PC-3 (cell line): ENCODE results near the gene DAAM2. TPM values are rescaled to one million over a fixed set of nuclear protein-coding genes. Genes with fewer than 3 reads are reported as not detected.

ENCODE experiments used
- ATAC-seq: fragments of 200-7000 bp; cut with Tn5 transposase; 2 replicates; pipeline ENCODE4 v1.9.1; 2020; ENCODE audit warnings: mild to moderate bottlenecking, moderate library complexity
- BruUV-seq: library from RNA; stranded (reverse); fragments of 400-500 nt; replicated peaks from 2 replicates; lab custom pipeline; 2021; lab: Mats Ljungman, UMichigan
- CTCF ChIA-PET: fragments of 300-600 bp; sonication (Branson Sonifier 250); formaldehyde crosslinking; loops from one replicate; lab custom pipeline; 2022; ENCODE audit warnings: antibody characterized with exemption; lab: Charles Lee
- POLR2A ChIA-PET: fragments of 300-600 bp; sonication (Branson Sonifier 250); formaldehyde crosslinking; loops from one replicate; lab custom pipeline; 2022; ENCODE audit warnings: antibody characterized with exemption; ENCODE audit not compliant: unreplicated experiment; lab: Charles Lee
- DNase-seq: peaks from one replicate; pipeline ENCODE4 v3.0.0-alpha.2; 2015
- H2AFZ ChIP-seq: fragments of 300-600 bp; sonication (generic); 2 replicates; pipeline ENCODE4 v1.6.0; 2016; ENCODE audit warnings: antibody characterized with exemption, low read length
- H3F3A ChIP-seq: fragments of 300-600 bp; sonication (generic); one replicate; pipeline ENCODE4 v1.6.0; 2017; ENCODE audit warnings: antibody characterized with exemption, low read length, control low read depth, mild to moderate bottlenecking; ENCODE audit not compliant: unreplicated experiment
- H3K27ac ChIP-seq: fragments of 300-600 bp; sonication (generic); 2 replicates; pipeline ENCODE4 v1.5.1; 2016; ENCODE audit warnings: mild to moderate bottlenecking, low read length
- H3K27me3 ChIP-seq: fragments of 300-600 bp; sonication (generic); 2 replicates; pipeline ENCODE4 v1.6.1; 2016; ENCODE audit warnings: low read length, mixed read lengths
- H3K36me3 ChIP-seq: fragments of 300-600 bp; sonication (generic); 2 replicates; pipeline ENCODE4 v1.6.1; 2016; ENCODE audit warnings: low read depth, mixed run types, low read length, mixed read lengths
- H3K4me1 ChIP-seq: fragments of 300-600 bp; sonication (generic); 2 replicates; pipeline ENCODE4 v1.5.1; 2016; ENCODE audit warnings: low read length; ENCODE audit not compliant: insufficient read depth
- H3K4me2 ChIP-seq: fragments of 300-600 bp; sonication (generic); 2 replicates; pipeline ENCODE4 v1.6.0; 2016; ENCODE audit warnings: low read length
- H3K4me3 ChIP-seq: fragments of 300-600 bp; sonication (generic); 2 replicates; pipeline ENCODE4 v1.5.1; 2016; ENCODE audit warnings: mild to moderate bottlenecking, low read length, mixed read lengths
- H3K79me2 ChIP-seq: fragments of 300-600 bp; sonication (generic); 2 replicates; pipeline ENCODE4 v1.6.1; 2017; ENCODE audit warnings: low read length, mixed read lengths
- H3K9ac ChIP-seq: fragments of 300-600 bp; sonication (generic); 2 replicates; pipeline ENCODE4 v1.6.0; 2016; ENCODE audit warnings: mild to moderate bottlenecking, low read length
- H3K9me2 ChIP-seq: fragments of 300-600 bp; sonication (generic); replicated peaks from 2 replicates; pipeline ENCODE4 v1.6.1; 2016; ENCODE audit warnings: mixed run types, low read length, mixed read lengths
- H3K9me3 ChIP-seq: fragments of 300-600 bp; sonication (generic); 2 replicates; pipeline ENCODE4 v1.6.1; 2016; ENCODE audit warnings: low read length, mixed read lengths
- H4K20me1 ChIP-seq: fragments of 300-600 bp; sonication (generic); 2 replicates; pipeline ENCODE4 v1.6.1; 2016; ENCODE audit warnings: low read length, mixed read lengths
- EZH2 ChIP-seq: fragments of 300-600 bp; sonication (generic); IDR thresholded peaks from one replicate; pipeline ENCODE4 v1.6.1; 2017; ENCODE audit warnings: antibody characterized with exemption, mild to moderate bottlenecking, low read length; ENCODE audit not compliant: unreplicated experiment
- EZH2phosphoT487 ChIP-seq: fragments of 300-600 bp; sonication (generic); IDR thresholded peaks from 2 replicates; pipeline ENCODE4 v1.6.1; 2018; ENCODE audit warnings: mild to moderate bottlenecking, antibody characterized with exemption, low read length, borderline replicate concordance
- intact Hi-C: fragments of 100-400 bp; cut with micrococcal nuclease; formaldehyde crosslinking; loops from 2 replicates; pipeline ENCODE4 v1.9.0; 2023
- total RNA-seq: library from RNA; depleted of rRNA; stranded (reverse); fragments of >200 nt; gene quantifications from 2 replicates; pipeline ENCODE4 v1.2.3, GENCODE V29; 2014
- TF ChIP-seq, protein P1 (sequence below): fragments of 300-600 bp; sonication (generic); conservative IDR thresholded peaks from 2 replicates; pipeline ENCODE4 v1.5.1; 2017; ENCODE audit warnings: antibody characterized with exemption, low read depth, mild to moderate bottlenecking, low read length

The DAAM2 gene
- total RNA-seq, 1 experiment from 2014 or later: not detected

DNA sequence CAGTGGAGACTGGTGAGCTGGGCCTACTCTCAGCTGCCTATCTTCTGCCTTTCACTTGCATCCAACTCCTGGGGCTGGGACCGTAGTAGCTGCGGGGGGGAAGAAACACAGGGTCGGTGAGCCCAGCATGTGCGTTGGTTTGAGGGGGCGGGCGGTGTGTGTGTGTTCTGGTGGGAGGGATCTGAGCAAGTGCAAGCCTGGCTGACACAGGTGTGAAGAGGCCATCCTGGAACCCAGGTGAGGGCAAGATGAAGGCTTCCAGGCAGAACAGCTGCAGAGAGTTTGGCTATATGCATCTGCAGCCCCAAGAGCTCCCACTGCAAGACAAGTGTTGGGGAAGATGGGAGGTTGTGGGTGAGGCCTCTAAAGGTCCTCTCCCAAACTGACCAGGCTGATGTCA, 111.5 kb downstream of the DAAM2 start:
- Histone ChIP-seq H3K27me3 (no peaks in the 10 kb centered on the region), H3K9me3 (no peaks in the 10 kb centered on the region)

DNA sequence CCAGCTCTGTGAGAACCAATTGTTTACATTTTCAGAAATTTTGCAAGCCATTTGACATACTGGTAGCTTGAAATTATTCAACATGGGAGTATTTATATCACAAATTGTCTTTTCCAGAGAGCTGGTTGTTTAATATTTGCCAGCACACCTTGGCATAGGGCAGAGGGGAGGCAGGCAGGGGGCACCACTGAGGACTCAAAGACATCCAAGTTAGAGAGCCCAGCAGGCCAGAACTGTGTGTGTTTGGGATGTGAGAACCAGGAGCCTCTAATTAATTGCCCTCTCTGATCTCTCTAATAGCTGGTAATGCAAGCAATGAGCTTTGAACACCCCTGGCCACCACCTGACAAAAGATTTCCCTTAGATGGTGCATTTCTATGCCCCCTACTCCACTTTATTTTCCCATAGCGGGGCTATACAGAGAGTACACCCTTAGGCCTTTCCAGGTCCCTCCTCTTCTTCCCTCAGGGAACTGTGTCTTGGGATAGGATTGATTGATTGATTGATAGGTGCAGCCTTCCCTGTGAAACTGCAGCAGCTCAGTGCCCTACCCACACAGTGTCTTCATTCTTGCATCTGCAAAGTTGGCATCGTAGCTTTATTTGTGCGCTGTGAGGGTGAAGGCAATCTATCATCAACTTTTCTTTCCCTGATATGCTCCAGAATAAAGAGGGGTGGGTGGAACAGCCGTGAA, 112.9 kb downstream of the DAAM2 start:
- H2AFZ ChIP-seq: no peak overlapping the region
- no peaks in the 10 kb centered on the region for H3K4me1 ChIP-seq
- H3K9me3 ChIP-seq: no peaks in the 10 kb centered on the region
- no peak overlapping the region for H3K4me2 ChIP-seq
- POLR2A ChIA-PET: no interaction called here
- H3K36me3 ChIP-seq: no peaks in the 10 kb centered on the region
- intact Hi-C loops: no loop called here
- no peak overlapping the region for H3K27ac ChIP-seq
- no peak for ATAC-seq
- TF ChIP-seq EZH2: no peak
- no peak for TF ChIP-seq EZH2phosphoT487
- no peaks in the 10 kb centered on the region for H3K79me2 ChIP-seq
- no peak overlapping the region for H3K4me3 ChIP-seq
- H3K27me3 ChIP-seq: no peaks in the 10 kb centered on the region
- CTCF ChIA-PET: no interaction called here
- H3F3A ChIP-seq: no peaks in the 10 kb centered on the region
- H3K9me2 ChIP-seq: no peaks in the 10 kb centered on the region
- no peak overlapping the region for H3K9ac ChIP-seq
- no peaks in the 10 kb centered on the region for H4K20me1 ChIP-seq
- no TSS peak for BruUV-seq
- DNase-seq: no peak

More for the DNA sequence above, 111.5 kb downstream of the DAAM2 start:
- Histone ChIP-seq H4K20me1 (no peaks in the 10 kb centered on the region), H3K9me2 (no peaks in the 10 kb centered on the region), H3K9ac (no peak overlapping the region), H3K4me3 (no peak overlapping the region), H3K27ac (no peak overlapping the region), H3K4me2 (no peak overlapping the region), H3K4me1 (no peaks in the 10 kb centered on the region), H3K36me3 (no peaks in the 10 kb centered on the region), H2AFZ (no peak overlapping the region), H3K79me2 (no peaks in the 10 kb centered on the region), H3F3A (no peaks in the 10 kb centered on the region)
- TF ChIP-seq, protein P1, sequence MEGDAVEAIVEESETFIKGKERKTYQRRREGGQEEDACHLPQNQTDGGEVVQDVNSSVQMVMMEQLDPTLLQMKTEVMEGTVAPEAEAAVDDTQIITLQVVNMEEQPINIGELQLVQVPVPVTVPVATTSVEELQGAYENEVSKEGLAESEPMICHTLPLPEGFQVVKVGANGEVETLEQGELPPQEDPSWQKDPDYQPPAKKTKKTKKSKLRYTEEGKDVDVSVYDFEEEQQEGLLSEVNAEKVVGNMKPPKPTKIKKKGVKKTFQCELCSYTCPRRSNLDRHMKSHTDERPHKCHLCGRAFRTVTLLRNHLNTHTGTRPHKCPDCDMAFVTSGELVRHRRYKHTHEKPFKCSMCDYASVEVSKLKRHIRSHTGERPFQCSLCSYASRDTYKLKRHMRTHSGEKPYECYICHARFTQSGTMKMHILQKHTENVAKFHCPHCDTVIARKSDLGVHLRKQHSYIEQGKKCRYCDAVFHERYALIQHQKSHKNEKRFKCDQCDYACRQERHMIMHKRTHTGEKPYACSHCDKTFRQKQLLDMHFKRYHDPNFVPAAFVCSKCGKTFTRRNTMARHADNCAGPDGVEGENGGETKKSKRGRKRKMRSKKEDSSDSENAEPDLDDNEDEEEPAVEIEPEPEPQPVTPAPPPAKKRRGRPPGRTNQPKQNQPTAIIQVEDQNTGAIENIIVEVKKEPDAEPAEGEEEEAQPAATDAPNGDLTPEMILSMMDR: no peak
- TF ChIP-seq EZH2 (no peak), EZH2phosphoT487 (no peak)
- BruUV-seq: no TSS peak
- ATAC-seq (no peak), DNase-seq (no peak)
- intact Hi-C loops: no loop called here
- ChIA-PET POLR2A (no interaction called here), CTCF (no interaction called here)

DNA sequence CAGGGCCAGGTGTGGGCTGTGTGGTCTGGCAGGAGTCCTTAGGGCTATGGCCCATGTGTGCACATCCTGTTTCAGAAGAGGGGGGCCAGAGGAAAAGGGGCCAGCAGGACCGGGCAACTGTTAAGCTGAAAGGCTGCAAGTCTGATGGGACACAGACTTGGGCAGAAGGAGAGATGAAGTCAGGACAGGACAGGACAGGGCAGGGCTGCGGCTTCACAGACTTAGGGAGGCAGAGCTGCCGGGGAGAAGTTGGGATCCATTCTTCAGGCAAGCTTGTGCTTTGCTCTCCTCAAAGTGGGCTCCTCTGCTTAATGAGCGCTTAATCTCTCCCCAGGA, 113.4 kb downstream of the DAAM2 start:
- H3K4me2 ChIP-seq: no peak overlapping the region
- CTCF ChIA-PET: no interaction called here
- no peak for DNase-seq

More for the DNA sequence above, 113.4 kb downstream of the DAAM2 start:
- Histone ChIP-seq H4K20me1 (no peaks in the 10 kb centered on the region), H2AFZ (no peak overlapping the region), H3K4me3 (no peak overlapping the region), H3K9me3 (no peaks in the 10 kb centered on the region), H3K9me2 (no peaks in the 10 kb centered on the region), H3K79me2 (no peaks in the 10 kb centered on the region), H3K4me1 (no peaks in the 10 kb centered on the region), H3K9ac (no peak overlapping the region), H3K36me3 (no peaks in the 10 kb centered on the region), H3F3A (no peaks in the 10 kb centered on the region), H3K27me3 (no peaks in the 10 kb centered on the region), H3K27ac (no peak overlapping the region)
- intact Hi-C loops: no loop called here
- POLR2A ChIA-PET: no interaction called here
- no peak for TF ChIP-seq EZH2
- TF ChIP-seq, protein P1: no peak
- TF ChIP-seq EZH2phosphoT487: no peak
- no TSS peak for BruUV-seq
- no peak for ATAC-seq
